Measurements from ENCODE around the gene FOXP1. TPM values are rescaled to one million over a fixed set of nuclear protein-coding genes. Genes with fewer than 3 reads are reported as not detected.
"Not testable (repeated sequence)": the region's sequence is repeated elsewhere in the genome, so short reads cannot be mapped to it uniquely, and the experiment has no call there.

Gene FOXP1
- total RNA-seq, 1 donor from 2014 or later, result 107 TPM

DNA sequence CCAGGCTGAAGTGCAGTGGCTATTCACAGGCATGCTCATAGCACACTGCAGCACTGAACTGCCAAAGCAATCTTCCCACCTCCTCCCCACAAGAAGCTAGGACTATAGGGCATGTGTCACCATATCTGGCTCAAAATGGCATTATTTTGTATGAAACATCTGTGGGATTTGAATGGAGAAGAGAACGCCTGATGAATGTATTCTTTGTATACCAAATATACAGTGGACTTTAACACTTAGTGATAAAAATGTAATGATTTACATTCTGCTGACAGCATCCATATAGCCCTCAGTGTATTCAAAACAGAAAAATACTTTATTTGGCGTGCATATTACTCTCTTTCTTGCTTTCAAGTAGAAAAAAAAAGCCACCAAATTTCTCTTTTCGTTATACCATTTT lies 257.8 kb downstream of the FOXP1 start:
- peaks cover 4% of the 10 kb centered on the region for H3K36me3 ChIP-seq (ENCODE audit: insufficient read depth, low read length)
- H3K27me3 ChIP-seq (ENCODE audit: insufficient read depth, low read length), result no peaks in the 10 kb centered on the region
- Mint-ChIP-seq H3K4me3 (ENCODE audit: unreplicated experiment) (no peak overlapping the region), H3K9me3 (ENCODE audit: unreplicated experiment) (peaks cover 2% of the 10 kb centered on the region), H3K27me3 (ENCODE audit: low read depth, unreplicated experiment) (no peaks in the 10 kb centered on the region), H3K4me1 (ENCODE audit: low read depth, unreplicated experiment) (no peaks in the 10 kb centered on the region), H3K27ac (ENCODE audit: unreplicated experiment) (no peak overlapping the region), H3K36me3 (ENCODE audit: low read depth, unreplicated experiment) (peaks cover 10% of the 10 kb centered on the region)
- DNase-seq (ENCODE audit: low read depth), result no peak
- peaks cover 46% of the 10 kb centered on the region for H3K79me2 ChIP-seq (ENCODE audit: insufficient read depth, low read length)
- peaks cover 43% of the 10 kb centered on the region for H4K20me1 ChIP-seq (ENCODE audit: insufficient read depth, low read length)
- no peaks in the 10 kb centered on the region for H3K4me1 ChIP-seq (ENCODE audit: insufficient read depth, low read length)
- H3K4me2 ChIP-seq (ENCODE audit: low read length), result no peak overlapping the region
- no peaks in the 10 kb centered on the region for H3K9me3 ChIP-seq (ENCODE audit: insufficient read depth, low read depth, low read length)
- H3K27ac ChIP-seq (ENCODE audit: low read depth, low read length), result no peak overlapping the region
- no peak overlapping the region for H3K4me3 ChIP-seq (ENCODE audit: insufficient read depth, low read depth, low read length)
- TF ChIP-seq, protein P1, sequence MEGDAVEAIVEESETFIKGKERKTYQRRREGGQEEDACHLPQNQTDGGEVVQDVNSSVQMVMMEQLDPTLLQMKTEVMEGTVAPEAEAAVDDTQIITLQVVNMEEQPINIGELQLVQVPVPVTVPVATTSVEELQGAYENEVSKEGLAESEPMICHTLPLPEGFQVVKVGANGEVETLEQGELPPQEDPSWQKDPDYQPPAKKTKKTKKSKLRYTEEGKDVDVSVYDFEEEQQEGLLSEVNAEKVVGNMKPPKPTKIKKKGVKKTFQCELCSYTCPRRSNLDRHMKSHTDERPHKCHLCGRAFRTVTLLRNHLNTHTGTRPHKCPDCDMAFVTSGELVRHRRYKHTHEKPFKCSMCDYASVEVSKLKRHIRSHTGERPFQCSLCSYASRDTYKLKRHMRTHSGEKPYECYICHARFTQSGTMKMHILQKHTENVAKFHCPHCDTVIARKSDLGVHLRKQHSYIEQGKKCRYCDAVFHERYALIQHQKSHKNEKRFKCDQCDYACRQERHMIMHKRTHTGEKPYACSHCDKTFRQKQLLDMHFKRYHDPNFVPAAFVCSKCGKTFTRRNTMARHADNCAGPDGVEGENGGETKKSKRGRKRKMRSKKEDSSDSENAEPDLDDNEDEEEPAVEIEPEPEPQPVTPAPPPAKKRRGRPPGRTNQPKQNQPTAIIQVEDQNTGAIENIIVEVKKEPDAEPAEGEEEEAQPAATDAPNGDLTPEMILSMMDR (IDR thresholded peaks at IDR 0.05; ENCODE audit: insufficient read depth, low read depth, low read length), result no peak
- TF ChIP-seq EZH2 (IDR thresholded peaks at IDR 0.05; ENCODE audit: insufficient read depth, low read length), result no peak
- no peak overlapping the region for H2AFZ ChIP-seq (ENCODE audit: low read depth, low read length)
- no peak for FAIRE-seq
- H3K9ac ChIP-seq (ENCODE audit: low read length), result no peak overlapping the region

DNA sequence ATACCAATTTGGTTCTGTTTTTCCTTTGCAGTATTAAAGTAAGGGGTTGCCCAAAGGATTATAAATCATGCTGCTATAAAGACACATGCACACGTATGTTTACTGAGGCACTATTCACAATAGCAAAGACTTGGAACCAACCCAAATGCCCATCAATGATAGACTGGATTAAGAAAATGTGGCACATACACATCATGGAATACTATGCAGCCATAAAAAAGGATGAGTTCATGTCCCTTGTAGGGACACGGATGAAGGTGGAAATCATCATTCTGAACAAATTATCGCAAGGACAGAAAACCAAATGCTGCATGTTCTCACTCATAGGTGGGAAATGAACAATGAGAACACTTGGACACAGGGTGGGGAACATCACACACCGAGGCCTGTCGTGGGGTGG lies 259.3 kb downstream of the FOXP1 start:
- H2AFZ ChIP-seq (ENCODE audit: low read depth, low read length); H3K4me2 ChIP-seq (ENCODE audit: low read length); H3K36me3 Mint-ChIP-seq (ENCODE audit: low read depth, unreplicated experiment); H3K4me3 Mint-ChIP-seq (ENCODE audit: unreplicated experiment); H3K9me3 ChIP-seq (ENCODE audit: insufficient read depth, low read depth, low read length); H3K4me3 ChIP-seq (ENCODE audit: insufficient read depth, low read depth, low read length); DNase-seq (ENCODE audit: low read depth); H3K9me3 Mint-ChIP-seq (ENCODE audit: unreplicated experiment); H3K27me3 Mint-ChIP-seq (ENCODE audit: low read depth, unreplicated experiment); H3K4me1 Mint-ChIP-seq (ENCODE audit: low read depth, unreplicated experiment); H3K27ac Mint-ChIP-seq (ENCODE audit: unreplicated experiment); FAIRE-seq; H3K27me3 ChIP-seq (ENCODE audit: insufficient read depth, low read length); H3K27ac ChIP-seq (ENCODE audit: low read depth, low read length); H3K36me3 ChIP-seq (ENCODE audit: insufficient read depth, low read length); H3K9ac ChIP-seq (ENCODE audit: low read length); H3K4me1 ChIP-seq (ENCODE audit: insufficient read depth, low read length): not testable (repeated sequence)
- H4K20me1 ChIP-seq (ENCODE audit: insufficient read depth, low read length), result peaks cover 54% of the 10 kb centered on the region
- H3K79me2 ChIP-seq (ENCODE audit: insufficient read depth, low read length), result peaks cover 47% of the 10 kb centered on the region

DNA sequence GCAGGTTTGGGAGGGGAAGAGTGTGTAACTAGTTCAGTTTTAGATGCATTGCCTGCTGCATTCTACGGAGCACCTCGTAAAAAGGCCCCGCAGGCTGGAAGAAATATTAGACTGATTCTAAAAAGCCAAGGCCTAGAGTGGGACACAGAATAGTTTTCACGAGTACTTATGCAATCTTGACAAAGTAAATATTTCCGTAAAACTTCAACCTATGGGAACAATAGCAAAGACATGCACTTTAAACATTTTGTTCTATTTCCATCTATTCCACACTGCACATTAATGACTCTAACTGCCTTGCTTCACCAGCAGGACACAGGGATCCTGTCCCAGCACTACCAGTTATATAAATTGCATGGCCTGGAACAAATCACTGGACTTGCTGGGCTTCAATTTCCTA lies 260.0 kb downstream of the FOXP1 start:
- no peak for FAIRE-seq
- H3K27me3 Mint-ChIP-seq (ENCODE audit: low read depth, unreplicated experiment), result no peaks in the 10 kb centered on the region
- DNase-seq (ENCODE audit: low read depth), result no peak
- H3K36me3 Mint-ChIP-seq (ENCODE audit: low read depth, unreplicated experiment), result peaks cover 4% of the 10 kb centered on the region
- H4K20me1 ChIP-seq (ENCODE audit: insufficient read depth, low read length), result peaks cover 58% of the 10 kb centered on the region
- H2AFZ ChIP-seq (ENCODE audit: low read depth, low read length), result no peak overlapping the region
- TF ChIP-seq, protein P1 (IDR thresholded peaks at IDR 0.05; ENCODE audit: insufficient read depth, low read depth, low read length), result no peak
- no peak for TF ChIP-seq EZH2 (IDR thresholded peaks at IDR 0.05; ENCODE audit: insufficient read depth, low read length)
- no peaks in the 10 kb centered on the region for H3K27me3 ChIP-seq (ENCODE audit: insufficient read depth, low read length)
- H3K36me3 ChIP-seq (ENCODE audit: insufficient read depth, low read length), result no peaks in the 10 kb centered on the region
- peaks cover 4% of the 10 kb centered on the region for H3K4me1 Mint-ChIP-seq (ENCODE audit: low read depth, unreplicated experiment)
- H3K9me3 ChIP-seq (ENCODE audit: insufficient read depth, low read depth, low read length), result no peaks in the 10 kb centered on the region
- H3K79me2 ChIP-seq (ENCODE audit: insufficient read depth, low read length), result peaks cover 52% of the 10 kb centered on the region
- no peak overlapping the region for H3K9ac ChIP-seq (ENCODE audit: low read length)
- no peak overlapping the region for H3K4me3 ChIP-seq (ENCODE audit: insufficient read depth, low read depth, low read length)
- no peak overlapping the region for H3K4me3 Mint-ChIP-seq (ENCODE audit: unreplicated experiment)
- H3K27ac ChIP-seq (ENCODE audit: low read depth, low read length), result no peak overlapping the region
- no peaks in the 10 kb centered on the region for H3K9me3 Mint-ChIP-seq (ENCODE audit: unreplicated experiment)
- peaks cover 4% of the 10 kb centered on the region for H3K4me1 ChIP-seq (ENCODE audit: insufficient read depth, low read length)
- H3K27ac Mint-ChIP-seq (ENCODE audit: unreplicated experiment), result no peak overlapping the region
- H3K4me2 ChIP-seq (ENCODE audit: low read length), result no peak overlapping the region

Measured in astrocyte (in vitro differentiated cells and primary cell).